Esophagus (tissue), 2 donors: ENCODE measurements around the gene LRRN2. TPM values are rescaled to one million over a fixed set of nuclear protein-coding genes. Genes with fewer than 3 reads are reported as not detected.

Experiments used
- H3K27ac ChIP-seq, 2 donors: one replicate each; pipeline ENCODE4 v1.5.1; 2013; ENCODE audit warnings: low read depth in 2 of 2, mild to moderate bottlenecking in 2 of 2, inconsistent platforms in 1 of 2, low read length in 1 of 2, moderate library complexity in 1 of 2
- H3K27me3 ChIP-seq, 2 donors: one replicate each; pipeline ENCODE4 v1.6.1; 2013; ENCODE audit warnings: low read length in 2 of 2, control low read depth in 1 of 2, mild to moderate bottlenecking in 1 of 2; ENCODE audit not compliant: insufficient read depth in 2 of 2, control insufficient read depth in 1 of 2
- H3K36me3 ChIP-seq, 2 donors: one replicate each; pipeline ENCODE4 v1.6.1; 2013; ENCODE audit warnings: low read length in 1 of 2; ENCODE audit not compliant: control insufficient read depth in 2 of 2, insufficient read depth in 2 of 2
- H3K4me1 ChIP-seq, 2 donors: one replicate each; pipeline ENCODE4 v1.6.1; 2013; ENCODE audit warnings: low read length in 1 of 2; ENCODE audit not compliant: control insufficient read depth in 2 of 2, insufficient read depth in 2 of 2
- H3K4me3 ChIP-seq, 2 donors: one replicate each; pipeline ENCODE4 v1.5.1; 2013; ENCODE audit warnings: low read length in 2 of 2, mild to moderate bottlenecking in 2 of 2, low read depth in 1 of 2, moderate library complexity in 1 of 2
- H3K9me3 ChIP-seq, 2 donors: one replicate each; pipeline ENCODE4 v1.6.1; 2013; ENCODE audit warnings: mild to moderate bottlenecking in 2 of 2, low read depth in 1 of 2, low read length in 1 of 2, moderate library complexity in 1 of 2; ENCODE audit not compliant: control insufficient read depth in 2 of 2, insufficient read depth in 1 of 2
- WGBS, 2 donors: extraction: QIAGEN DNeasy Blood & Tissue Kit; methylation state at CpG; one replicate each; pipeline ENCODE4 v1.1.7; 2013; 5-methylcytosine and 5-hydroxymethylcytosine counted together
- polyA plus RNA-seq, 2 donors: library from polyadenylated mRNA; stranded (reverse); fragments of 200-250 nt; gene quantifications; one replicate each; pipeline ENCODE4 v1.2.3, GENCODE V29; 2013
- donor health status: healthy with polysubstance abuse.
- donor health status: Bipolar disorder and iron deficiency.

Gene LRRN2
- polyA plus RNA-seq, 2 donors, result 0.65 to 0.88 TPM

- H3K27ac ChIP-seq, result no peak overlapping the region
- no peaks in the 10 kb centered on the region for H3K9me3 ChIP-seq
- no peak overlapping the region for H3K4me3 ChIP-seq
- 84 to 88% methylated on average over 7 of the region's 7 CpGs for WGBS, 2 donors
- no peaks in the 10 kb centered on the region for H3K27me3 ChIP-seq
- no peaks in the 10 kb centered on the region for H3K36me3 ChIP-seq
- H3K4me1 ChIP-seq, result peaks cover under 1 to 2% of the 10 kb centered on the region in 2 donors
These were observed 5.1 kb downstream of the LRRN2 start for GRCh38 chr1:204680461-204680860.

DNA sequence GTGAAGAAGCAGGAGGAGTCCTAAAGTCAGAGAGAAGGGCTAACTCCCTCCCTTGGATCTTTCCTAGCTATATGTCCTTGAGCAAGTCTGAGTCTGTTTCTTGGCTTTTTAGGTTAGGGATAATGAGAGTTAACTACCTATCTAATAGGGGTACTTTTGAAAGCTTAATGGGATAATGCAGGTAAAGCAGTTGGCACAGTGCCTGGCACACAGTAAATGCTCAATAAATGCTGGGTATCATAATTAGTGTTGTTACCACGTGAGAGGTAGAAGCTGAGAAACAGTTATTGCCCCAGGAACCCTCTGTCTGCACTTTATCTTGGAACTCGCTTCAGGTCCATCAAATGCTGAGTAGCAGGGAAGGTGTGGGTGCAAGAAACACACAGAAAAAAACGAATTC, 5.5 kb downstream of the LRRN2 start:
- Histone ChIP-seq H3K4me1 (peaks cover 0 to 2% of the 10 kb centered on the region in 2 donors), H3K36me3 (no peaks in the 10 kb centered on the region), H3K9me3 (no peaks in the 10 kb centered on the region), H3K4me3 (no peak overlapping the region), H3K27me3 (no peaks in the 10 kb centered on the region), H3K27ac (no peak overlapping the region)
- 61 to 65% methylated on average over 3 of the region's 3 CpGs for WGBS, 2 donors

DNA sequence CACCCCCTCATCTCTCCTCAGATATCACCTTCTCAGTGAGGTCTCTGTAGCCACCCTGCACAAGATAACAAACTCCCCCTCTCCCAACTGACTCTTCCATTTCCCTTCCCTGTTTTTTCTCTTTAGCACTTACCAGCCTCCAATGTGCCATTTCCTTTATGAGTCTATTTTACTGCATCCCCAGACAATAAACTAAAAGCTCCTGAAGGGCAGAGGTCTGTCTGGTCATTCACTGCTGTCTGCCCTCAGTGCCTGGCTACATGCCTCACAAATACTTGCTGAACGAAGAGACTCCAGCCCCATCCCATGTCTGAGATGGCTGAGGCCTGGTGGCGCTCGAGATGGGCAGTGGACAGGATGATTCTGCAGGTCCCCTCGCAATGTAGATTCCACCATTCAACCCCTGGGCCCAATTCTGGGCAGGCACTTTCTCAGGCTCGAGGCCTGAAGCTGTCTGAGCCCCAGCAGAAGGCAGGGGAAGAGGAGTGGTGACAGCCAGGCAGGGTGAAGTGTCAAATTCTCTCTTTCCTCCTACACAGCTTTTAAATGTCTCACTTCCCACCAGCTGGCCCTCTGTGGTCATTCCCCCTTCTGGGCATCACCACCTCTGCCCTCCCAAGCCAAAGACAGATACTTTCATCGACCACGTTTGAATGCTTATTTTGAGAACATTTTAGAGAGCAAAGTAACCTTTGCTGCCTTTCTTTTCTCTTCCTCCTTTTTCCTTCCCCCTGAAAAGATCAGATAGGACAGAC, 6.6 kb downstream of the LRRN2 start:
- Histone ChIP-seq H3K9me3 (no peaks in the 10 kb centered on the region), H3K27me3 (no peaks in the 10 kb centered on the region), H3K36me3 (no peaks in the 10 kb centered on the region), H3K27ac (no peak overlapping the region), H3K4me1 (no peaks in the 10 kb centered on the region), H3K4me3 (no peak overlapping the region)
- WGBS, 2 donors, result 76 to 78% methylated on average over 7 of the region's 7 CpGs

GRCh38 chr1:204677864-204678263, 7.7 kb downstream of the LRRN2 start:
- no peaks in the 10 kb centered on the region for H3K27me3 ChIP-seq

GRCh38 chr1:204676043-204676442, 9.5 kb downstream of the LRRN2 start:
- Histone ChIP-seq H3K27me3 (no peaks in the 10 kb centered on the region), H3K4me3 (no peak overlapping the region), H3K27ac (no peak overlapping the region), H3K36me3 (no peaks in the 10 kb centered on the region), H3K4me1 (no peaks in the 10 kb centered on the region), H3K9me3 (no peaks in the 10 kb centered on the region)
- 78 to 92% methylated on average over 2 of the region's 2 CpGs for WGBS, 2 donors

More at GRCh38 chr1:204677864-204678263, 7.7 kb downstream of the LRRN2 start:
- no peaks in the 10 kb centered on the region for H3K9me3 ChIP-seq
- no peaks in the 10 kb centered on the region for H3K36me3 ChIP-seq
- WGBS, 2 donors, result 71 to 75% methylated on average over 9 of the region's 9 CpGs
- no peak overlapping the region for H3K27ac ChIP-seq
- H3K4me1 ChIP-seq, result no peaks in the 10 kb centered on the region
- no peak overlapping the region for H3K4me3 ChIP-seq

DNA sequence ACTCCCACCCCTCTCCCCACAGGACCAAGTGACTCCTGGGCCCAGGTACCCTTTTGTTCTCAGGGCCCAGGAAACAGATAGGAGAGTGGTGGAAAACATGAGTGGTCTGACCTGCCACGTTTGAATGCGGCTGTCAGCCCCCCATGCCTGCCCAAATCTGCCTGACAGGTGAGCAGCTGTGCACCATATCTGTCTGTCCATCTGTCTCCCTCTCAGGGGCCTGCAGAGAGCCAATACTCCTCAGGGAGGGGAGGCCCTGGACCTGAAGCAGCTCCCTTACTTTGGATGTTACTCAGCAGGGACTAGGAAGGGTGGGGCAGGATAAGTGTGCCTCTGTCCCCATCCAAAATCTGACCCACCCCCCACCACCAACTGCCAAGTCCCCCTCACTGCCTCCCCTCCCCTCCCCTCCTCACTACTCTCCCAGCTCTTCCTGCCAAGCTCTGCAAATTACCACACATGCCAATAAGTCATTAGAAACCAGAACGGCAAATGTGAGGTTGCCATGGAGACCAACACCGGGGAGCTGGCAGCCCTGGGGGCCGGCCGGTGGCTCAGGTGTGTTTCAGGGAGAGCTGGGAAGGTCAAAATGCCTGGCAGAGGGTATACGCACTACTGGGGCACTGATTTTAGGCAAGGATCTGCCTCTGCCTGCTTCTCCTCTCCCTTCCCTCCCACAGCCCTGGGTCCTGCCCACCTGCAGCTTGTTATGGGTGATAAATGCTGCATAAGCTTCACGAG, 11.5 kb downstream of the LRRN2 start:
- Histone ChIP-seq H3K4me3 (no peak overlapping the region), H3K27ac (no peak overlapping the region), H3K4me1 (no peaks in the 10 kb centered on the region), H3K9me3 (no peaks in the 10 kb centered on the region), H3K27me3 (no peaks in the 10 kb centered on the region), H3K36me3 (no peaks in the 10 kb centered on the region)
- 28 to 33% methylated on average over 8 of the region's 8 CpGs for WGBS, 2 donors

GRCh38 chr1:204673209-204673608, 12.3 kb downstream of the LRRN2 start:
- H3K36me3 ChIP-seq, result no peaks in the 10 kb centered on the region
- no peaks in the 10 kb centered on the region for H3K27me3 ChIP-seq
- no peaks in the 10 kb centered on the region for H3K4me1 ChIP-seq
- H3K9me3 ChIP-seq, result no peaks in the 10 kb centered on the region
- H3K4me3 ChIP-seq, result no peak overlapping the region
- 83 to 88% methylated on average over 2 of the region's 2 CpGs for WGBS, 2 donors
- no peak overlapping the region for H3K27ac ChIP-seq

DNA sequence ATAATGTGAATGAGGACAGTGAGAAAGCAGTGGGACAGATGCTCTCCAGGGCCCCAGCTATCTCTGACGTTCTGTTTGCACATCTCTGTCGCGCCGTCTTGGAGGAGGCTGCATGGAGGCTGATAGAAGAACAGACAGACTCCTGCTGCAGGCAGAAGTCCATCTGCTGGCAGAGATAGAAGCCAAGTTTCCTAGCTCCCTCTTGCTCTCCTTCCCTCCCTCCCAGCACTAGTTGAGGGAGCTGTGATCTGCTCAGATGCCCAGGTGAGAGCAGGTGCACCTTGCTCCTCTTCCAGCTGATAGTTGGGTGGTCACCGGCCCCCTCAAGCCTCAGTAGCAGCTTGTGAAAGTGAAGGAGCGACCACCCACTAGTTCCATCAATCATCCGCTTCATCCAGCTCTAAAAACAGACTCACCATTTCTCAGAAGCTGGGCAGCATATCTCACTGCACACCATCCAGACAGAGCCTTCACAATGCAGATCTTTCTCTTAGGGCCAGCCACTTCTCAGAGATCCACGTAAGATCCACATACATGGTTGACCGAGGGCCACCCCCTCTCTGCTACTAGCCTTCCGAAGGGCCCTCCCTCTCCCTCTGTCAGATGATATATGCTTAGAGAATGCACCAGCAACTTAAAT, 12.9 kb downstream of the LRRN2 start:
- 70 to 78% methylated on average over 10 of the region's 10 CpGs for WGBS, 2 donors
- no peaks in the 10 kb centered on the region for H3K27me3 ChIP-seq
- H3K4me1 ChIP-seq, result no peaks in the 10 kb centered on the region
- H3K9me3 ChIP-seq, result no peaks in the 10 kb centered on the region
- no peak overlapping the region for H3K4me3 ChIP-seq
- H3K36me3 ChIP-seq, result no peaks in the 10 kb centered on the region
- H3K27ac ChIP-seq, result no peak overlapping the region

DNA sequence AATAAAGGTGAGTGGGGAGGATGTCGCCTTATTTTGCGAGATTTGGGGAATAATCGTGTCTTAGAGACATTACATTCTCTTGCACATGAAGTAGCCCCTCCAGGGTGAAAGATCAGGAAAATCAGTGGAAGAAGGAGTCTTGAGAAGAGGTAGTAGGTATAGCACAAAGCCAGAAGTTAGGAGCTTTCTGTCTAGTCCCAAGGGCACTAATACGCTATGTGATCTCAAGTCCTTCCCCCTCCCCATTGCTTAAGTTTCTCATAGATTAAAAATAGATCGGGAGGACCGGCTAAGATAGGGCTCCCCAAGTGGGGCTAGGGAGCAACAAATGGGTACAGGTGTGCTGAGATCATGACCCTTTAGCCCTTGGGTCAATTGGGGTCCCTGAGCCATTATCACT, 13.5 kb downstream of the LRRN2 start:
- no peaks in the 10 kb centered on the region for H3K27me3 ChIP-seq
- no peaks in the 10 kb centered on the region for H3K9me3 ChIP-seq
- H3K4me3 ChIP-seq, result no peak overlapping the region
- no peaks in the 10 kb centered on the region for H3K36me3 ChIP-seq
- H3K4me1 ChIP-seq, result no peaks in the 10 kb centered on the region
- no peak overlapping the region for H3K27ac ChIP-seq
- WGBS, 2 donors, result 88 to 91% methylated on average over 6 of the region's 6 CpGs
